Stimulated activated CD4-positive, alpha-beta T cell treated with anti-CD3 and anti-CD28 coated beads, Interleukin-1b, Interleukin-23, amount 100 ng/mL, for 4 hours (primary cell): ENCODE measurements around the gene RGS13.

Experiments used
- DNase-seq, 2 donors: peaks; one replicate each; pipeline ENCODE4 v3.0.0-alpha.2; 2020; ENCODE audit warnings: low read depth in 2 of 2

RGS13 gene, protein sequence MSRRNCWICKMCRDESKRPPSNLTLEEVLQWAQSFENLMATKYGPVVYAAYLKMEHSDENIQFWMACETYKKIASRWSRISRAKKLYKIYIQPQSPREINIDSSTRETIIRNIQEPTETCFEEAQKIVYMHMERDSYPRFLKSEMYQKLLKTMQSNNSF

DNA sequence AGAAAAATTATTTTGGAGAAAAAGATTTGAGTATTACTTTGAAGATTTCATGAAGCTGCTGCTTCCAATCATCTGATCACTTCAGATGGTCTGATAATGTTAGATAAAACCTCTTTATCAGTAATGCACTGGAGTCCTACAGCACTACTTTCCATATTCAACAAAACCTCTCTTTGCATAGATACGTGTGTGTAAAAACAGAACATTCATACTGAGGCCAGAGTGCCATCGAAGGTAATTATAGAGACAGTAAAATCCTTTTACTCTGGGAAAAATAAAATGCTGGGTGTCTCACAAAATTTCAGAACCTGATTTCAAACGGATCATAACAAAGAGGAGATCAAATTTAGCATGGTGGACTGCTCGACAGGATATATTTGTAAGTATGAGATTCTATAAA, at the start of gene RGS13:
Gene RGS13 (plus strand): TSS at position 209 of the 400 bp plus-strand sequence. CDS start 8,188 bp downstream, outside the sequence.
- no peak for DNase-seq

- no peak for DNase-seq
Measured at GRCh38 chr1:192587386-192588266, 48.3 kb upstream of the RGS13 start.

- no peak for DNase-seq
Measured at GRCh38 chr1:192588546-192588945, 47.4 kb upstream of the RGS13 start.

DNA sequence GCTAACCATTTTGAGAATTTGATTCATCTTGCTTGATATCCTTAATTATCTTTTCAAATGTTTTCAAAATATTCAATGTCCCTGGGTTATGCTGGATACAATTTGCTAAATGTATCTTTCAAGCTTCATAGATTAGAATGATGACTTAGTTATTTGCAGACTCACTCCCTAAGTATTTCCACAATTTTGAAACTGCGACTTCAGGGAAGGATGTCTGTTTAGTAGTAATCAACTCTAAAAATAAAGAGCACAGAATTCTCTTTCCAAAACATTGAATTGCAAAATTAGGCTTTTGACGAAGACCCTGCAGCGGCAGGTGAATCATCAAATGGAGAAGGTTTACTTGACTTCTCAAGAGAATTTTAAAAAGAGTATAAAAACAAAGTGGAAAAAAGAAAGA, 46.1 kb upstream of the RGS13 start:
- no peak for DNase-seq

- no peak for DNase-seq
Measured at GRCh38 chr1:192592517-192592916, 43.4 kb upstream of the RGS13 start.

DNA sequence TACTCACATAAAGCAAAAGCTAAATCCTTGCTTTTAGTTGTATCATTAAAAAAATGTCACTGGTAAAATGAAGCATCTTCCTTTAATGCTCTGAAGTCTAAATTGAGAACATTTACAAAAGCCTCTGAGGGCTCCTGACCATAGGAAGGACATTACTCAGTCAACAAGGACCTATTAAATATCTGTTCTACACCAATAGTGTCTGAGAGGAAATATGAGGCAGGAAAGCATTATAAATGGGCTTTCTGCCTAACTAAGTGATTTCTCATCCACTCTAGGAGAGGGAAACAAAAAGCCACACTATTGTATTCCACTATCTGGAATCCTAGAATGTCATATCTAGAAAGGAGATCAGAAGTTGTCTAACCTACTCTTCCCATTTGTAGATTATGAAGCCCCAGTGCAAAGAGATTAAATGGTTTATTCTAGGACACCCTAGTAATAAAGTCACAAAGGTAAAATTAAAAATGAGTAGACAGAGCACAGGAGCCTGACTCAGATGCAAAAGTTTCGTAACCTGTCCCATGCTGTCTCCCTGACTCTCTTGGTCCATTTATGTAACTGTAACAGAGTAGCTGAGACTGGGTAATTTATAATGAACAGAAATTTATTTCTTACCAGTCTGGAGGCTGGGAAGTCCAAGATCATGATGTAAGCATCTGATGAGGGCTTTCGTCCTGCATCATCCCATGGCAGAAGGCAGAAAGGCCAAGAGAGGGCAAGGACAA, 42.8 kb upstream of the RGS13 start:
- no peak for DNase-seq

GRCh38 chr1:192595299-192595698, 40.6 kb upstream of the RGS13 start:
- DNase-seq, result no peak

- no peak for DNase-seq
Measured at GRCh38 chr1:192598589-192598988, 37.4 kb upstream of the RGS13 start.

DNA sequence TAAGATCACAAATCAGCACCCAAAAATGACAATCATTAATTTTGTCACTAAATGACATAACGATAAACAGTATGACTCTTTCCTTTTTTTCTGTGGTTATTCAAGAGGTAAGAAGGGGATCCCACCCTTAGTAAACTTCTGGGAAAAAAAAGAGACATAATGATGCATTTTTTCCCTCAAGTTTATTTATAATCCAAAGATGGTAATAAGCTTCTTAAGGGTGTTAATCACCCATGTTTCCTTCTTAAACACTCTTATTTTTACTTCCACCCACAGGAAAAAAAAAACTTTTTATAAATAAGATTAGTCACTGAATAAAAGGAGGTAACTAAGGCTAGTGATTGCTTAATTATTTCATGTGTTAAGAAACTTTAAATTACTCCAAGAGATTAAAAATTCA, 35.7 kb upstream of the RGS13 start:
- DNase-seq, result no peak

DNA sequence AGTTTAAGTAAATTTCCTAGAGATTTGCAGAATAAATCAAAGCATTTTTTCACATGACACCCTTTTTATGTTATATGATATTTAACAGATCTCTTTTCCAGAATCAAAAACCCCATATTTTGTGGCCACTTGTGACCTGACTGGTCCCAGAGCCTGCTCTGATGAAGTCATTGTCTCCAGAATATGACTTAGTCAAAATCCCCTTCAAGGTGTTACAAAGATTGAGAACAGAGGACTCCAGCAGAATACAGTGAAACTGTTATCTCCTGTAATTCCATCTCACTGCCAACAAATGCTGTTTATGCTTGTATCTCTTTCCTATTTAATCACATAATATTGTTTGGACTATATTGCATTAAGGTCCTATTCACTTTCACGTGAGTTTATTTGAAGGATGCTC, 34.8 kb upstream of the RGS13 start:
- DNase-seq, result no peak

DNA sequence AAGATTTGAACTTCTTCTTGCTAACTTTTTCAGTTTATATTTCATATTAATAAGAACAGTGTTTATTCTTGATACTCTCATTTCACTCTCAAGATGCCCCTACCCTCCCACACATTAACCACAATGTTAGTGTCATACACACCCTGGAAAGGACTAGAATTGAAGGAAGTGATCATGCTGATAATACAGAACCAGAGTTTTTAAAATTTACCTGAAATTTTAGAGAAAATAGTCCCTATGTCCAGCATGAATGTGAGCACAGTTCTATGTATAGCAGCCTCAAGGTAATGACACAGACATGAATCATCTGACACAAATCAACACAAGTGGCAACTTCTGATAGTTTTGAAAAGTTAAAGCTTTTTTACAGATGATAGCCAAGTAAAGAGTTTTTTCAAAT, 34.4 kb upstream of the RGS13 start:
- DNase-seq, result no peak

DNA sequence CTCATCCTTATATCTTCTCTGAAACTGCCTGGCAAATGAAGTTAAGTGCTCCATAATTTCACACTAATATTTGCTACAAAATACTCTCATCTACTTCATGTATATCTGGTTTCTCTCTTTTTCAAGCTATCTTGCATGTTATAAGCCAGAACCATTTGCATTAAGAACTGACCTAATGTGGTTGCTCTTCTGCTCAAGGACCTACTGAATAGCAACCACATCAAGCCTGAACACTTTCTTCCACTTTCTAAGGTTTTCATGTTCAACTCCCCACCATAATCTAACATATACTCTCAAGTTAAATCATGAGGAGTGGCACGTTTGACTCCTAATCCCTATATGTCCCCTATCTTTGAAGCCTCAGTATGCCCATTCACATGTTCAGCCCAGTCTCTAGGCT, 33.2 kb upstream of the RGS13 start:
- no peak for DNase-seq

DNA sequence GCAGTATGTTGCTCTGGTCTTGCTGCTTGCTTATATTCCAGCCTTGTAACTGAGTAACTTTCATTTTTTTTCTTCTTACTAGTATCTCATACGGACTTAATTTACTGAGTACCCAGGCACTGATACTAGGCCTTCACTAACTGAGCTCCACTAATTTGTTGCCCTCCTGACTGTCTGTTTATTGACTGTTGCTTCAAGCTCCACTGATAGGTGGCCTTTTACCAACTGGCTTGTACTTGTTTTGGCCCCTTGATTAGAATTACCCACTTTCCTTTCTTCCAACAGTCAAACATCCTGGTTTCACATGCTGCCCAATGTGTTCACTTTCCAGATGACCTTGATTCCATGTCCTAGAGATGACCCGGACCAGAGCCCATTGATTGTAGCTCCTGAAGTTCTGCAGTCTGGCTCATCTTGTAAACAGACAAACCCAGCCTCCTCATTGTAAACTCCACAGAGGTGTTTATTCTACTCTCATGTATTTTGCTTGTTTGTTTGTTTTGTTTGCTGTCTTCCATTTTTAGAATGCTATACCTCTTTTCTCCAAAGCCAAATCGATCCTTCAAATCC, 32.6 kb upstream of the RGS13 start:
- DNase-seq, result no peak

DNA sequence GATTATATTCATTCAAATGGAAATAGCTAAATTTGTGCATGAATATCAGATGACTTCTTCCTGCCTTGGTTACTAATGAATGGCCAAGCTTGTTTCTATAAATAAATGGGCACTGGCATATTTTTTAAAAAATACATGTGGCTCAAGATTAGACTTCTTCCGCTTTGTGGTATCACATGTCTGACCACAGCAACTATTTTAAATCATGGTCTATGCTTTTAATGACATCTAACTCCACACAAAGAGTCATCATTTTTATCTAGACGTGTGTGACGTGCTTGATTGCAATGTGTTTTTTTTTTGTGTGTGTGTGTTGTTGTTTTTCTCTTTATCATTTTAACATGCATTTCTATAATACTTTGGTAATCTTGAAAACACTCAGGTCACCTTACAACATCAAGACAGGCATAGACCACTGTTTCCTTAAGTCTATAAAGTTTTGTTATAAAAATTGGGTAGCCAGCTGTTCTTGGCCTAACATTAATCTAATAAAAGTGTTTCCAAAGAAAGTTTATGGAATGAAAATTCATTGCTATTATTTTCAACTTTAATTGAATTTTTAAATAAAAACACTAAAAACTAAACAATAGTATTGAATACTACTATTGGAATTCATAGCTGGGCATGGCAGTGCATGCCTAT, 30.8 kb upstream of the RGS13 start:
- DNase-seq, result no peak

GRCh38 chr1:192608671-192609070, 27.3 kb upstream of the RGS13 start:
- no peak for DNase-seq

DNA sequence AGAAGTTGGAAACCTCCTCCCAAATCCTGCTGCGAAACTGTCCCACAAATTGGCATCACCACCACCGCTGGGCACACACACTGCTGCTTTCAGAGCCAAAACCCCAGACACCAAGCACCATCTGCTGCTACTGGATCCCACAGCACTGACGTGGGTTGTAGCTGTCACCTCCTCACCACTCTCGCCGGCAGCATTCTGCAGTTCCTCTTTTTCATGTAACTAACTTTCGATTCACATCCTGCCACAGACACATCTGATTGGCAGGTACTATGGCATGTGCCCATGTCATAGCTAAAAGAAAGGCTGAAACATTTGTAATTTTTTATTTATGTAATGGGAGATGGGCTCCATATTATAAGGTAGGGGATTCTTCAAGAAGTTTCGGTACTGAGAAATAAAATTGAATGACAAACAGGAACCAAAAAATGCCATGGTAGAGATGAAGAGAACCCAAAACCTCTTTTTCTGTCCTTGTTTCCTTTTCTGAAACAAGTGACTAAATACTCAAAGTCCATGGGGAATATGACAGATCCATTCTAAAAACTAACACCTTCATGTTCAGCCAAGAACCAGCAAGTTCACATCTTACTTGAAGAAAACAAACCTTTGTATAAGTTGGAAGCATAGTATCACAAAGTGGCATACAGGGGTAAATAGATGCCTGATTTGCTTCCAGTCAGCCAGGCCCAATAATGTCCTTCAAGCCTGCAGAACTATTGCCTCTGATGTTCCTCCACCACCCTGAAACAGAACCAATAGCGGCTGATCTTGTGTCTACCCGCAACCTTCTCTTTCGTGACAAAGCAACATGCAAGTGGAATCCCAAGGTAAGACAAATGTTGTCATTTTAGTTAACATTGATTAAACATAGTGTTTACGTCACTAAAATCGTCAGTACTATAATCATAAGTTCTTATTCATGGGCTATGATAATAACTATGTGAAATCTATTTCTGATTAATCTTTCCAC, 26.6 kb upstream of the RGS13 start:
- DNase-seq, result peak; percentile 17 to 30

DNA sequence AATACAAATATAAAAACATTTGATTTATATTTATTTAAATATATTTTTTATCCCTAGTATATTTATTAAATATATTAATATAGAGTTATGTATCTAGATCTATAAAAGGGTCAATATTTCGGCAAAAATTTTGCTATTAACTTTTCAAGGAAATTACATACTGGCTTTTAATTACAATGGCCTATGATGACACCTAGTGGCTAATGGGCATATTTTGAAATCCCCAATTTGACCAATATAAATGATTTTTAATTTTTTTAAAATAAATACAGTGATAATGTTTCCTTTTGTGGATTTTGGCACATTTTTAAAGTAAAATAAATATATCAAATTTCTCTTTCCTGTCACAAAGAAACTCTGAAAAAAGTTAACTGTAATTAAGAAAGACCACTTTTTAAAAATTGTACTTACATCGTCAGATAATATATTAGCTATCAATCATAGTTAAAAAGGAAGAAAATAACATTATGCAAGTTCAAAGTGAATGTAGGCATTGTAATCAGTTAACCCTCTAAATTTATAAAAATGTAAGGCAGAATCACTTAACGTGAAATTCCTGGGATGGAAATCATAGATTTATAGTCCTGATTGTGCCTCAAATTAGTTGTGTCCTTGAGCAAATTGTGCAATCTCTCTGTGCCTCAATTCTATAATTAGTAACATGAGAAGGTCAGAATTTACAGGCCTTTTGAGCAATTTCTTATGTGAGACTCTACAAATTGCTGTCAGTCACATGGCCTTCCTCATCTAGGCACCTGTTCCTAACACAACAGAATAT, 25.6 kb upstream of the RGS13 start:
- no peak for DNase-seq

DNA sequence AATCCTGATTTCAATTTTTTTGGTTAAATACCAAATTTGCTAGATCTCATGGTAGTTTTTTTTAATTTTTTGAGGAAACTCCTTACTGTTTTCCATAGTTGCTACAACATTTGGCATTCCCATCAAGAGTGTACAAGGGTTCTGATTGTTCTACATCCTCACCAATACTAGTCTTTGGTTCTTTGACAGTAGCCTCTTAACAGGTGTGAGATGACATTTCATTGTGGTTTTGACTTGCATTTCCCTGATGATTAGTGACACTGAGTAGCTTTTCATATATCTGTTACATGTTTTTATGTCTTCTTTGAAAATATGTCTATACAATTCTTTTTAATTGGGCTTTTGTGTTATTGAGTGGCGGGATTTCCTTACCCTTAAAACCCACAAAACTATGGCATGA, 20.9 kb upstream of the RGS13 start:
- DNase-seq, result no peak

DNA sequence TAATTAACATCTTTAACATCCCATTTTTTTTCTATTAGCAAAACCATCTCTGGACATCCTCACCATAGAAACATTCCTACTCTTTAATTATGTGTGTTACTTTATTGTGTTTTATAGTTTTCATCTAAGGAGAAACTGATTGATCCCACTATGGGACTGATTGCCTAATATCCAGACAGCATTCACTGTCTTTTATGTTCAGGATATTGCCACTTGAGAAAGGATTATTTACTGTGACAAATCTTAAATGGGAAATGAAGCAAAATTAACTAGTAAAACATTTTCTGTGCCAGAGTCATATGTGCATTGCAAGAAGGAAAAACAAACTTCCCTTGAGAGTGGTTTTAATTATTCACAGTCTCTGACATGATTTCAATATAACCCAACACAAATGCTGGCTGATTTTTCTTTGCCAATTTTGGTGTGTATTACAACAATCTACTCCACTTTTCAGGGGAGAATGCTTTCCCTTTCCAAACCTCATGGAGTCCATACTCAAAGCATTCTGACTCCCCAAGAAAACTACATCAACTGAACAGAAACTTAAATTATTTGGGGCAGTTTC, 15.8 kb upstream of the RGS13 start:
- no peak for DNase-seq
